ENCODE measurements around the gene TBXAS1.

DNA sequence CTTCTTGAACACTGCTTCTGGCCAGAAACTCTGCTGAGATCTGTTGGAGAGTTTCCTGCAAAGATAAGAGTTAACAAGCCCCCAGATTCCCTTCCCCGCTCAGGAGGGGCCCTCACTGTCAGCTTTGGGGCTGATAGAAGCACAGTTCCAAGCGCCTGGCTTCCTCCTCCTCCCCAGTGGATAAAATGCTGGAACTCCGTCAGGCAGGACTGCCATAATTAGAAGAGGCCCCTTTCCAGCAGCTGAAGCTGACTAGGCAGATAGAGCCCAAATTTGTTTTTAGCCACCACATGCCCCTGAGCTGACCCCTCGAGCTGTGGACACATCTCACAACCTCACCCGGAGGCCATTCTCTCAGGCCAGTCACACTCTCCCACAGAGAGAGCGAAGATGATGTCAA lies 89.4 kb downstream of the TBXAS1 start:
- TF ChIP-seq POLR2AphosphoS5 (IDR thresholded peaks at IDR 0.05; ENCODE audit: borderline replicate concordance, low read depth, low read length) (no peak), EZH2 (IDR thresholded peaks at IDR 0.05) (no peak), FOXP2 (optimal IDR thresholded peaks at IDR 0.05; ENCODE audit: control extremely low read depth, extremely low read length, insufficient read depth) (no peak)

Data from SK-N-MC (cell line).